Measurements from ENCODE around the gene PHACTR3.

Gene PHACTR3

DNA sequence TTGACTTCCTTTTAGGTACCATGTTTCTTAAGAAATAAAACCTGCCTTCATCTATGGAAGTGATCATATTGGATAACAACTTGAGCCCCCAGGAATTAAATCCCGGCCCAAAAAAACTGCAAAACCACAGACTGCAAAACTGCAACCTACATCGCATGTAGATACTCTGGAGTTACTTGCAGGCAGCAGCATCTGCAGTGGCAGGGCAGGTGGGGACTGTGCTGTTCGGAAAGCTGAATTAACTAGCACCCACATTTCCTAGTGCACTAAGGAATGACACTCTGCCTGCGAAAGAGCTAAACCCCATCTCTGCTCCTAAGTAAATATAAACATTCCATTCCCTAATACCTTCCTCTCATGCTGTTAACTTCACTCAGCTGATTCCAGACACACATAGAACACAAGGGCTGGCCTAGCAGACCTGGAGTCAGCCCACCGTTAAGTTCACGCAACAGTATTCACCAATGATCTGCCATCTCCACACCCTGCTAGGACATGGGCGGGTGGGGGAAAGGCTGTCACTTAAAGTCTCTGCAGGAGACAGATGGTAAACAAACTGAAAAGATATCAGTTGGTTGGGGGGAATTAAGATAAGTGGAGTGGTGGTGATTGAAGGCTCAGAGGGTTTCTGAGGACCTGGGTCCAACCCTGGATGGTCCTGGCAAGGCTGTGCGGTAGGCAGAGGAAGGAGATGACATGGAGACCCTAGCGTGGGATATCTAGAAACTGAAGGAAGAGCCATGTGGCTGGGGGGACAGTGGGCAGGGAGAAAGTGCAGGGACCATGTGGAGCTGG lies 200.7 kb downstream of the PHACTR3 start:
- no peak for DNase-seq (ENCODE audit: low spot score)
- TF ChIP-seq, protein P1, sequence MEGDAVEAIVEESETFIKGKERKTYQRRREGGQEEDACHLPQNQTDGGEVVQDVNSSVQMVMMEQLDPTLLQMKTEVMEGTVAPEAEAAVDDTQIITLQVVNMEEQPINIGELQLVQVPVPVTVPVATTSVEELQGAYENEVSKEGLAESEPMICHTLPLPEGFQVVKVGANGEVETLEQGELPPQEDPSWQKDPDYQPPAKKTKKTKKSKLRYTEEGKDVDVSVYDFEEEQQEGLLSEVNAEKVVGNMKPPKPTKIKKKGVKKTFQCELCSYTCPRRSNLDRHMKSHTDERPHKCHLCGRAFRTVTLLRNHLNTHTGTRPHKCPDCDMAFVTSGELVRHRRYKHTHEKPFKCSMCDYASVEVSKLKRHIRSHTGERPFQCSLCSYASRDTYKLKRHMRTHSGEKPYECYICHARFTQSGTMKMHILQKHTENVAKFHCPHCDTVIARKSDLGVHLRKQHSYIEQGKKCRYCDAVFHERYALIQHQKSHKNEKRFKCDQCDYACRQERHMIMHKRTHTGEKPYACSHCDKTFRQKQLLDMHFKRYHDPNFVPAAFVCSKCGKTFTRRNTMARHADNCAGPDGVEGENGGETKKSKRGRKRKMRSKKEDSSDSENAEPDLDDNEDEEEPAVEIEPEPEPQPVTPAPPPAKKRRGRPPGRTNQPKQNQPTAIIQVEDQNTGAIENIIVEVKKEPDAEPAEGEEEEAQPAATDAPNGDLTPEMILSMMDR (IDR thresholded peaks at IDR 0.05; ENCODE audit: extremely low read depth, insufficient read depth, missing control alignments): no peak
- in situ Hi-C loops (cut with MboI; ENCODE audit: low pct_unique_long_range_greater_than_20kb, low sequenced_read_pairs, unreplicated experiment): no loop called here

DNA sequence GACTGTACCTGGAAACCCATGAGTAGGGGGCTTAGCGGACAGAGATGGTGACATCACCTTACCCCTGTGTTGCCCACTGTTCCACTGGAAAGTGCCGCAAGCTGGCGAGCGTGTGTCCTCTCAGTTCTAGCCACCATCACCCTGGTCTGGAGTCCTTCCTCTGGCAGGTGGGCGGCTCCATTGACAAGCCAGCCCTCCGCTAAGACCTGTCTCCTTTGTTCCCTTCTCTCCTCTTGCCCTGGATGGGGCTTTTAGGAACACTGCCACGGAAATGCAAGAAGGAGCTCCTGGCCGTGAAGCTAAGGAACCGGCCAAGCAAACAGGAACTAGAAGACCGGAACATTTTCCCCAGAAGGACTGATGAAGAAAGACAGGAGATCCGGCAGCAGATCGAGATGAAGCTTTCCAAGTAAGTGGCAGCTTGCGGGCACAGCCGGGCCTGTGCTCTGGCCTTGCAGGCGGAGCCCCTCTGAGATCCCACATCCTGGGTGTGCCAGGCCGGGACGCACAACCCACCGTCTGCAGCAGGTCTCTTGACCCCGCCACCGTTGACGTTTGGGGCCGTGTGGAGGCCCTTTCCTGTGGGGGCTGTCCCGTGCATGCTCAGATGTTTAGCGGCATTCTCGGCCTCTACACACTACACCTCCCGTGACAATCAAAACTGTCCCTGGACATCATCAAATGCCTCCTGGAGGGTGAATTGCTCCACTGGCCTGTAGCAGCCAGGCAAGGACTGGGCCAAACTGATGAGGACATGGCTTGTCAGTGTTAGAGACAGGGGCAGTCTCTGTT lies 201.6 kb downstream of the PHACTR3 start:
- in situ Hi-C loops (cut with MboI; ENCODE audit: low pct_unique_long_range_greater_than_20kb, low sequenced_read_pairs, unreplicated experiment): no loop called here
- TF ChIP-seq, protein P1 (IDR thresholded peaks at IDR 0.05; ENCODE audit: extremely low read depth, insufficient read depth, missing control alignments): no peak

DNA sequence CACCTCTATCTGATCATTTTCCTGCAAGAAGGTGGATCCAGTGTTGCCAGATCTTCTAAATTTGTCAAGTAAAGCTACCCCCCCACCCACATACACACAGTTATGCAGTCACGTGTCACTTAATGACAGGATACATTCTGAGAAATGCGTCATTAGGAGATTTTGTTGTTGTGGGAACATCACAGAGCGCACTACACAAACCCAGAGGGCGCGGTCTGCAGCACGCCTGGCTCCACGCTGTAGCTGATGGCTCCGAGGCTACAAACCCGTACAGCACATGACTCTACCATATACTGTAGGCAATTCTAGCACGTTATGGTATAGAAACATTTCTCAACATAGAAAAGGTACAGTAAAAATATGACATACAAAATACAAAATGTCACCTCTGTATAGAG lies 202.2 kb downstream of the PHACTR3 start:
- TF ChIP-seq, protein P1 (IDR thresholded peaks at IDR 0.05; ENCODE audit: extremely low read depth, insufficient read depth, missing control alignments): no peak
- no peak for DNase-seq (ENCODE audit: low spot score)
- in situ Hi-C loops (cut with MboI; ENCODE audit: low pct_unique_long_range_greater_than_20kb, low sequenced_read_pairs, unreplicated experiment): no loop called here

More for the DNA sequence above, 201.6 kb downstream of the PHACTR3 start:
- DNase-seq (ENCODE audit: low spot score): no peak

DNA sequence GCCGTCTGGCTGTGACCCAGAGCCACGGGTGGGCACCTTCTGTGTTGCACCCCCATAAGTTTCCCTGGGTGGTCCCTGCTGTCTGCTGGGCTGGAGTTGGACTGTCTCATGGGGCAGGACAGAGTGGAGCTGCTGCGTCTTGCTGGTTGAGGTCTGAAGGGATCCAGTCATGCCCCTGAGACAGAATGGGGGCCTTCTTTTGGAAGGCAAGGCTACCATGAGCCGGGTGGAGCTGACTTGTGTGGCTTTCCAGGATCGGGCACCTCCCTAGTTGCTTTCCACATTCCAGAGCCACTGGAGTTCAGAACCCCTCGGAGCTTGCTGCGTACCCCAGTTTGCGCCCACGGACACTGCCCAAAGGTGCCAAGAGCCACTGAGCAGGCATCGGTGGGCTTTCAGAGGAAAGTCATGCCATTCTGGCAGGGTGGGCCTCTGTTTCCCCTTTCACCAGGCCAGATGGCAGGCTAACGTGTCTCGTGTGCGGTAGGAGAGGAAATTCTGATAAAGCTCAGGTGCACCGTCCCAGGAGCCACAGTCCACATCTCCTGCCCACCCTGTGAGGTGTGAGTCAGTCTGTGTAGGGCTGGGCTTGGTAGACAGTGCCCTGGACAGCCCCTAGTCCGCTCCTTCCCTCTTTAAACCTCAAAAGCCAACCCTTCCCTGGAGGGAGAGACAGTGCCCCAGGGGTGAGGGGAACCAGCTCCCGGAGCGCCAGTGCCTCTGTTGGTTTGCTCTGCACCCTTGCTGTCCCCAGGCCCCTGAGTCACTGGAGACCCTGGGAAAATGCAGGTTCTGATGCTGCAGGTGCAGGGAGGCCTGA lies 203.8 kb downstream of the PHACTR3 start:
- in situ Hi-C loops (cut with MboI; ENCODE audit: low pct_unique_long_range_greater_than_20kb, low sequenced_read_pairs, unreplicated experiment): no loop called here
- TF ChIP-seq, protein P1 (IDR thresholded peaks at IDR 0.05; ENCODE audit: extremely low read depth, insufficient read depth, missing control alignments): no peak
- no peak for DNase-seq (ENCODE audit: low spot score)

DNA sequence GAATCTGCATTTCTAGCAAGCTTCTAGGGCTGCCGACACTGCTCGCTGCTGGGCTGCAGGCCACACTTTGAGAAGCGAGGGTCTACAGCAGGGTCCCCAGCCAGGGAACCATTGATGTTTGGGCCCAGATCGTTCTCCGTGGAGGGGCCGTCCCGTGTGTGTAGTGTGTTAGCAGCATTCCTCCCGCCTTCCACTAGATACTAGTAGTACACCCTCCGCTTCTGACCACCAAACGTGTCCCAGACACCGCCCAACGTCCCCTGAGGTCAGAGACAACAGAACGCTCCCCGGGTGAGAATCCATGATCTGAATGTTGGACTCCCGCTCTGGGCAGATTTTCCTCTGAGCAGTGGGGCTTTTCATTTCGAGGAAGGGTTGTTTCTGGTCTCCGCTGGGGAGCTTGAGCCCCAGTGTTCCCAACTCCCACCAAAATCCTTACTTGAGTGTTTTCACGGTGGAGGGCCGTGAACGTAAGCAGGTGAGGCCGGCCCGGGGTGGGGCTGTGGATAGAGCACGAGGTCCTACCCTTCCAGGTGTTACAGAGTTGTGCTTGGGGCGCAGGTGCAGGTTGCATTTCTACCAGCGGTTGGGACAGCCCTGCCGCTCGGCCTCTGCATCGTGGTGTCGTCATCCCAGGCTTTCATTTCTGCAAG lies 204.5 kb downstream of the PHACTR3 start:
- TF ChIP-seq, protein P1 (IDR thresholded peaks at IDR 0.05; ENCODE audit: extremely low read depth, insufficient read depth, missing control alignments): no peak
- in situ Hi-C loops (cut with MboI; ENCODE audit: low pct_unique_long_range_greater_than_20kb, low sequenced_read_pairs, unreplicated experiment): no loop called here
- no peak for DNase-seq (ENCODE audit: low spot score)

All from GM13977 (cell line).